Measurements from ENCODE around the gene RBM4. TPM values are rescaled to one million over a fixed set of nuclear protein-coding genes. Genes with fewer than 3 reads are reported as not detected.

Gene RBM4
- polyA plus RNA-seq, 3 donors = 268 to 292 (median 286) TPM

DNA sequence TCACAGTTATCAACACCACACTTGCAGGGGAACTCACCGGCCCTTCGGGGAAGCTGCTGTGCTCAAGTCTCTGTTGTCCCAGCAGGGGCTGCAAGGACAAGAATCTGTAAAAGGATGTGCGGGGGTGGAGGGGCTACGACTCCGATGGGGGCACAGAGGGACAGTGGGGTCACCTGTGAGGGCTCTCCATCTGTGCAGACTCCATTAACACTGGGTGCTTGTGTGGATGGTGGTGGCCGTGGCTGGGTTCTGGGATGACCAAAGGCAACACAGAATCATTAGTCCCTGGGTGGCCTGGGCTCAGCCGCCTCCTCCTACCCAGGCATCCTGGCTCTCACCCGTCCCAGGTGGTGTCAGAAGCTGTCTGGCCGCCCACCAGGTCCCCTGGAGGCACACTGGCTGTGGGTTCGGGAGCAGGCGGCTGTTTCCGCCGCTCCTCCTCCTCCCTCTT is 49.4 kb downstream of the RBM4 start:
- DNase-seq (ENCODE audit: low read depth in 3 of 3, low spot score in 2 of 3) = no peak

DNA sequence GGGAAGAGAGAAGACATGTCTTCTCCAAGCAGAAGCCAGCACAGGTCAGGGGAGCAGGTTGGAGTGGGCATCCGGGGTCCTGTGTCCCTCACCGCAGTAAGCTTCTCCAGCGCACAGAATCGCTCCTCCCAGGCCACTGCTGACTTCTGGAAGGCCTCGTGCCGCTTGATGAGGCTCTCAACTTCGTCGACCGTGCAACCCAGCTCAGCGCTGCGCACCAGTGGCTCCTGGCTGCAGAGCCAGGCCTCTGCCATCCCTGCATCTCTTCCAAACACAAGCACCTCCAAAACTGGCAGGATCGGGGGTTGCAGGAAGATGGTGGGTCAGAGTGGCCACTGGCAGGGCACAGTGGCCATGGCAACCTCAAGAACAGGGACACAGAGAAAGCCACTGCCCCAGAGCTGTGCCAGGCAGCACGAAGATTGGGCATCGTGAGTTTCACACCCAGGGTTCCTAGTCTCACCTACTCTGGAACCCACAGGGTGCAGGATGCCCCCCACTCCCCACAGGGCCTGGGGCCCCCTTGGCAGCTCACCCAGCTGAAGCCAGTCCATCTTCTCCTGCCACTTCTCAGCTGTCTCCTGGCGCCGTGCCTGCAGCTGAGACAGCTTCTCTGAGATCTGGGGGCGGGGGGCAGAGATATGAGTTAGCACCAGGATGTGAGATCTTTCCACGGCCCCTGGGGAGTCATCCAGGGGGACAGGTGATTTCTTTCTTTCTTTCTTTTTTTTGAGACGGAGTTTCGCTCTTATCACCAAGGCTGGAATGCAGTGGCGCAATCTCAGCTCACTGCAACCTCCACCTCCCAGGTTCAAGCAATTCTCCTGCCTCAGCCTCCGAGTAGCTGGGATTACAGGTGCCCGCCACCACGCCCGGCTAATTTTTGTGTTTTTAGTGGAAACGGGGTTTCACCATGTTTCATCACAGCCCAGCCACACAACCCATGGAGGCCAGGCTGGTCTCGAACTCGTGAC is 50.3 kb downstream of the RBM4 start:
- no peak for DNase-seq (ENCODE audit: low read depth in 3 of 3, low spot score in 2 of 3)

- no peak for DNase-seq (ENCODE audit: low read depth in 3 of 3, low spot score in 2 of 3)
These were observed 51.4 kb downstream of the RBM4 start for GRCh38 chr11:66689661-66690590.

- DNase-seq (ENCODE audit: low read depth in 3 of 3, low spot score in 2 of 3) = no peak
These were observed 52.9 kb downstream of the RBM4 start for GRCh38 chr11:66691311-66691980.

- DNase-seq (ENCODE audit: low read depth in 3 of 3, low spot score in 2 of 3) = no peak
These were observed 53.9 kb downstream of the RBM4 start for GRCh38 chr11:66692446-66692845.

- DNase-seq (ENCODE audit: low read depth in 3 of 3, low spot score in 2 of 3) = no peak
These were observed 54.4 kb downstream of the RBM4 start for GRCh38 chr11:66692871-66693331.

- no peak for DNase-seq (ENCODE audit: low read depth in 3 of 3, low spot score in 2 of 3)
These were observed 55.0 kb downstream of the RBM4 start for GRCh38 chr11:66693356-66694055.

DNA sequence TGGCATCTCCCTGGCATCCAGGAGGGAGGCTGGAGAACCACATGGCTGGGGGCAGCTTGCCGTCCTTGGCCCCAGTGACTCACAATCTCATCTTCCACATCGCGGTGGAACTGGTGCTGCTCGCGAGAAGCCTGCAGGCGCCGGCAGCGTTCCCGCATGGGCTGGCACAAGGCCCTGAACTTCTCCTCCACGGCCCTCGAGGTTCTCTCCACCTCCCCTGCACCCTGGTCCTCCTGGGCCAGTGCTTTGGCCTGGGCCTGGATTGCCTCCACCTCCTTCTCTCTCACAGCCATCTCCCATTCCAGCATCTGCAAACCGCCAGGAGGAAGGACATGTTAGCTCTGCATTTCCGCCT is 55.5 kb downstream of the RBM4 start:
- no peak for DNase-seq (ENCODE audit: low read depth in 3 of 3, low spot score in 2 of 3)

GRCh38 chr11:66694732-66695207 is 56.3 kb downstream of the RBM4 start:
- peak; percentile 66 to 80 (median 73) for DNase-seq (ENCODE audit: low read depth in 3 of 3, low spot score in 2 of 3)

Other genes with a start within 250 kb of the RBM4 start
- gene NPAS4, start 217.7 kb upstream of the RBM4 start, polyA plus RNA-seq (ENCODE audit: insufficient read length in 3 of 3) = under 1 TPM; 0.06 to 0.11 (median 0.11) TPM
- 10 to 100 TPM; 69.6 to 74.7 (median 72.5) TPM for gene MRPL11, start 199.9 kb upstream of the RBM4 start, polyA plus RNA-seq (ENCODE audit: insufficient read length in 3 of 3)
- 1 to 10 TPM; 4.1 to 4.7 (median 4.6) TPM for gene PELI3, start 171.8 kb upstream of the RBM4 start, polyA plus RNA-seq (ENCODE audit: insufficient read length in 3 of 3)
- 10 to 100 TPM; 20.5 to 22.5 (median 20.6) TPM for gene DPP3, start 158.3 kb upstream of the RBM4 start, polyA plus RNA-seq (ENCODE audit: insufficient read length in 3 of 3)
- gene BBS1, start 128.1 kb upstream of the RBM4 start, polyA plus RNA-seq (ENCODE audit: insufficient read length in 3 of 3) = 10 to 100 TPM; 59.1 to 67.6 (median 67.0) TPM
- 1 to 10 TPM; 6.5 to 7.3 (median 6.6) TPM for gene ZDHHC24, start 92.7 kb upstream of the RBM4 start, polyA plus RNA-seq (ENCODE audit: insufficient read length in 3 of 3)
- under 1 TPM; 0.40 to 0.67 (median 0.53) TPM for gene ACTN3, start 91.8 kb upstream of the RBM4 start, polyA plus RNA-seq (ENCODE audit: insufficient read length in 3 of 3)
- 100 to 1,000 TPM in 2 of 3 donors, 10 to 100 TPM in 1; 95.5 to 107 (median 105) TPM for gene CTSF, start 70.1 kb upstream of the RBM4 start, polyA plus RNA-seq (ENCODE audit: insufficient read length in 3 of 3)
- gene CCDC87, start 45.6 kb upstream of the RBM4 start, polyA plus RNA-seq (ENCODE audit: insufficient read length in 3 of 3) = under 1 TPM; 0.28 to 0.36 (median 0.28) TPM
- gene CCS, start 45.5 kb upstream of the RBM4 start, polyA plus RNA-seq (ENCODE audit: insufficient read length in 3 of 3) = 10 to 100 TPM; 37.6 to 41.9 (median 39.5) TPM
- 10 to 100 TPM; 53.8 to 60.4 (median 54.6) TPM for gene RBM14, start 22.1 kb upstream of the RBM4 start, polyA plus RNA-seq (ENCODE audit: insufficient read length in 3 of 3)
- 10 to 100 TPM; 66.8 to 68.8 (median 66.8) TPM for gene RBM4B, start 39.2 kb downstream of the RBM4 start, polyA plus RNA-seq (ENCODE audit: insufficient read length in 3 of 3)
- 10 to 100 TPM; 51.2 to 65.8 (median 52.4) TPM for gene SPTBN2, start 90.5 kb downstream of the RBM4 start, polyA plus RNA-seq (ENCODE audit: insufficient read length in 3 of 3)
- gene RCE1, start 204.7 kb downstream of the RBM4 start, polyA plus RNA-seq (ENCODE audit: insufficient read length in 3 of 3) = 10 to 100 TPM; 16.7 to 23.2 (median 20.0) TPM
- gene LRFN4, start 218.4 kb downstream of the RBM4 start, polyA plus RNA-seq (ENCODE audit: insufficient read length in 3 of 3) = 10 to 100 TPM; 11.7 to 13.3 (median 13.2) TPM